ENCODE measurements around the gene RARS2.

RARS2 gene

DNA sequence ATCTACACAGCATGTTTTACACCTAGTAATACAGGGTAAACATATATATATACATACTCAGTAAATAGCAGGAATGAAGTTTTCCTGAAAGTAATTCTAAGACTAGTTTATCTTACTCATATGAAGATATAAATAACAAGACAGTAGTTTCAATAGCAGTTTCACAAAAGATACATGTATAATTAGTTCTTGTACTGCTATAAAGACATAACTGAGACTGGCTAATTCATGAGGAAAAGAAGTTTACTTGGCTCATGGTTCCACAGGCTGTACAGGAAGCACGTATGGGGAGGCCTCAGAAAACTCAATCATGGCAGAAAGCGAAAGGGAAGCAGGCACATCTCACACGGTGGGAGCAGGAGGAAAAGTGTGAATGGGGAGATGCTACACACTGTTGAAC is 16.9 kb downstream of the RARS2 start:
- DNase-seq: no peak

- no peak for DNase-seq
Measured at GRCh38 chr6:87572021-87572420, 17.8 kb downstream of the RARS2 start.

DNA sequence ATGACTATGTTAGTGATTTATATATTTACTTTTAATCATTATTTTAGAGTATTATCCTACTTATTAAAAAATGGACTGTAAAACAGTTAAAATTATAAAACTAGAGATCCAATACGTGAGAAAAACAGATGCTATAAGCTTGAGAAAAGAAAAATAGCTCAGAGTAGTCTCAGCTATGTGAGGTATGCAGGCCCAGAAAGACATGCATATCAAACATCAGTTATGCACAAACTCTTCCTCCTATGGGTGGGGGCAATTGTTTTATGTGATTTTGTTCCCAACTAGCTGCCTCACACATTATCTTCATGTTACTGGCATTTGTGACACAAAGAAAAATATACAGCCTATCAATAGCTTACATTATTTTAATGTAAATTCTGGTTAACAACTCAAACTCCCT is 28.8 kb downstream of the RARS2 start:
- no peak for DNase-seq

- no peak for DNase-seq
Measured at GRCh38 chr6:87558446-87558845, 31.3 kb downstream of the RARS2 start.

DNA sequence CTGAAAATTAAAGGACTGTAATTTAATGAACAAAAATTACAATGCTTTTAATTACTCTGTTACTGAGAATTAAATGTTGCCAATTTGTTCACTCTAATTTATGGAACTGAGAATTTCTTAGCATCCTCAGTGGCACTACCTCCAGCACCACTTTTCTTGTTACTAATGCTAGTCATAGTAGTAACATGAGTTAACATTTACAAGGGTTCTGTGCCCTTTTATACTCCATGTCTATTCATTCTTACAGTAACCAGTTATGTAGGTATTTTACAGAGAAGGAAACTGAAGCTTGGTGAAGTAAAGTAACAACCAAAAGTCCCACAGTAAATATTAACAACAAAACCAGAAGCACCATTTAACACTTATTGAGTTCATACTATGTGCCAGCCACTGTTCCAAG is 34.3 kb downstream of the RARS2 start:
- no peak for DNase-seq

GRCh38 chr6:87553159-87553765 is 36.5 kb downstream of the RARS2 start:
- no peak for DNase-seq

DNA sequence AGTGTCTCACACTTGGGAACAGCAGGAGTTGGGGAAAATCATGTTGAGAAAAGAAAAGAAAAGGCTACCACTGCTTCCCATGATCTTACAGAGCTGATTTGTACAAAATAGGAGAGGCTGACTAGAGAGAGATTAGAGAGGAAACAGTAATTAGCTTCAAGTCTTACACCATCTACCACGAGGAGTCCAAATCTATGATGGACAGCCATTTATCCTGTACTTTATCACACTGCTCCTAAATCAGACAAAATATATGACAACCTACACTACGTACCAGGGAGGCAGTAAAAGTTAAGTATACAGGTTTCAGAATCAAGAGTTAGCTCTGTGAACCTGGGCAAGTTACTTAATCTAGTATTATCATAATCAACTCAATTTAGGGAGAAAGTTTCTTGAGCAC is 38.0 kb downstream of the RARS2 start:
- no peak for DNase-seq

DNA sequence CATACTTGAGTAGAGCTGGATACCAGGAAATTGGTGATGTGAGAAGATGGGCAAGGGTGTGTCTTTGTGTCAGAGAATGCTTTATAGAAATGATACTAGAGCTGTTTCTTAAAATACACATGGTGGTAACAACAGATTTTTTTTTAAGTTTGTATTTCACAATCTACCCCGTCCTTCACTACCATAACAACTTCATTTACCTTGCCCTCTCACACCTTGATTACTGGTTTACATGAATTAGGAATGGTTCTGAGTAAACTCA is 45.4 kb downstream of the RARS2 start:
- no peak for DNase-seq

- DNase-seq: no peak
Measured at GRCh38 chr6:87543696-87544473, 45.9 kb downstream of the RARS2 start.

GRCh38 chr6:87541744-87542143 is 48.0 kb downstream of the RARS2 start:
- DNase-seq: no peak

GRCh38 chr6:87541041-87541440 is 48.7 kb downstream of the RARS2 start:
- DNase-seq: no peak

- no peak for DNase-seq
Measured at GRCh38 chr6:87540539-87540938, 49.2 kb downstream of the RARS2 start.

GRCh38 chr6:87539554-87539953 is 50.2 kb downstream of the RARS2 start:
- no peak for DNase-seq

GRCh38 chr6:87538510-87539260 is 51.1 kb downstream of the RARS2 start:
- no peak for DNase-seq

- no peak for DNase-seq
Measured at GRCh38 chr6:87534377-87535047, 55.3 kb downstream of the RARS2 start.

GRCh38 chr6:87529221-87529620 is 60.6 kb downstream of the RARS2 start:
- DNase-seq: no peak

DNA sequence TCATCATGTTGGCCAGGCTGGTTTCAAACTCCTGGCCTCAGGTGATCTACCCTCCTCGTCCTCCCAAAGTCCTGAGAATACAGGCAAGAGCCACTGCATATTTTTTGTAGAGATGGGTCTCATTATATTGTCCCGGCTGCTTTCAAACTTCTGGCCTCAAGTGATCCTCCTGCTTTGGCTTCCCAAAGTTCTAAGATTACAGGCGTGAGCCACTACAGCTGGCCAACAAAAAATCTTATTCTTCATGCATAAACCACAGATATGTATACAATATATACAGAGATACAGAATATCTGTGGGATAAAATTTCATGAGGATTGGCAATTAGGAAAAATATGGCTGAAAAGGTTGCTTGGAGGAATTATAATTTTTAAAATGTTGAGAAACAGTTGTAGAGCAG is 67.1 kb downstream of the RARS2 start:
- DNase-seq: no peak

DNA sequence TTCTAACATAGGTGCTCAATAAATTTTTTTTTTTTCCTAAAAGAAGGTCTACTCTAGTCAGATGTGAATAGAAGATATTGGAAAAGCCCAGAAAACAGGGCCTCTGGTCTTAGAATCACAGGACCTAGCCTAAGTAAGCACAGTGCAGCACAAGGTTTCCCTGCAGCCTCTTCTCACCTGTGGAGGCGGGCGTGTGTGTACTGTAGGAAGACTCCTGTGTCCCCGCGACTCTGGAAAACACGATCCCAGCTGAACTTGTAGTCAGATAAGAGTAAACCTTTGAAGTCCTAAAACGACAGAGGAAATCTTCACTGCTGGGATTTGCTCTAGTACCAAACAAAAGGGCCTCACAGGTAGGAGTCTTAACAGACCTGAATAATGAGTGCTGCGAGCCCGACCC is 71.3 kb downstream of the RARS2 start:
- no peak for DNase-seq

GRCh38 chr6:87514831-87515230 is 75.0 kb downstream of the RARS2 start:
- no peak for DNase-seq

DNA sequence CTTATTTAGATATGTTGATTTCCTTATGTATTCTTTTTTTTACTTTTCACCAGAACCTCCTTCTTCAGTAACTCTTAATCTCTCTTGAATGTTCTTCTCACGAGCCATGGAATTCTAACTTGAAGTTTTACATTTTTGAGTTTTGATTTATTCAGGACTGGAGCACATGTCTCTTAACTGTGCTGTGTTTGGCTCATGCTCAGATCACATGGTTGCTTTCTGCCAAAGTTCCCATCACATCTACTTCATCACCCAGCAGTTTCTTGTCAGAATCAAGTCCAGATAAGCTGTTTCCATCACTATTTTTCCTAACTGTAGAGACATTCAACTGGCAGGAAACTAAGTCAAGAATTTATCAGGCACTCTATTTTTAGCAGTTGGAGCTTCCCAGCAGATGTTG is 85.3 kb downstream of the RARS2 start:
- no peak for DNase-seq

- DNase-seq: no peak
Measured at GRCh38 chr6:87501809-87502572, 87.8 kb downstream of the RARS2 start.

DNA sequence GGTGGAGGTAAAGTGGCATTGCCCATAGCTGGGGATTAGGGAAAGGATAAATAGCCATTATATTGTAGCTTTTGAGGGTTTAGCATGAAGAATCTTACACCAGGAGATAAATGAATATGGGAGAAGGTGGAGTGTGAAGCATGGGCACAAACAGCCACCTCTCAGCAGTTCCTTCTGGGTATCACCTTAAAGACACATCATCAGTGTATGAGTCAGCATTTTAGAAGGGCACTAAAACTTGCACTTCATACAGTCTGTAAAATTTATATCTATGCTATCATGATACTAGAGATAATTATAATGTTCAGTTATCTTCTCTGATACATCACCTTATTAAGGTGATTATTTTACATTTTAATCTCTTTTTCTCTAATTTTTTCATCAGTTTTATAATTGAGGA is 91.7 kb downstream of the RARS2 start:
- no peak for DNase-seq

All from activated CD4-positive, alpha-beta T cell treated with anti-CD3 and anti-CD28 coated beads, Interleukin-2, amount 50 U/mL, for 48 hours (primary cell).